H1 (cell line): ENCODE data around the gene TMEM220. TPM values are rescaled to one million over a fixed set of nuclear protein-coding genes. Genes with fewer than 3 reads are reported as not detected.

Experiments used
- EGR1 ChIP-seq: IDR thresholded peaks from 2 replicates; pipeline ENCODE4 v1.6.1; 2011; ENCODE audit warnings: low read depth, low read length, borderline replicate concordance
- NRF1 ChIP-seq: IDR thresholded peaks from 2 replicates; pipeline ENCODE4 v1.6.1; 2011; ENCODE audit warnings: mild to moderate bottlenecking, low read depth, low read length, improper control_type of control experiment
- POU5F1 ChIP-seq: IDR thresholded peaks from 2 replicates; pipeline ENCODE4 v1.6.1; 2011; ENCODE audit warnings: low read depth, mild to moderate bottlenecking, low read length, moderate library complexity
- TAF7 ChIP-seq: optimal IDR thresholded peaks from 2 replicates; pipeline ENCODE3; 2011; ENCODE audit warnings: low read depth, mild to moderate bottlenecking, inconsistent platforms, low read length, moderate library complexity, borderline replicate concordance
- polyA plus RNA-seq, 7 experiments: library from polyadenylated mRNA; depleted of rRNA in 3 of 7; stranded (reverse) in 5 of 7; unstranded in 2 of 7; fragments of >200 nt in 5 of 7; fragments of 200-250 nt in 2 of 7; gene quantifications; 1 replicate in 5 of 7; 2 replicates in 1 of 7; 4 replicates in 1 of 7; pipeline versions ENCODE4 v1.2.1 to v1.2.3, GENCODE V29; 2011 to 2013; ENCODE audit warnings: missing spikeins in 2 of 7, mixed read lengths in 2 of 7
- total RNA-seq: library from RNA; stranded (reverse); fragmentation: NEBNext Ultra II Directional; extraction: Animal tissue kit (Norgen Biotek cat#: 25700); gene quantifications from 2 replicates; pipeline ENCODE4 v1.2.1, GENCODE V29; 2021
- TF ChIP-seq, protein P1 (sequence below): IDR thresholded peaks from 2 replicates; pipeline ENCODE4 v1.6.1; 2012; ENCODE audit warnings: low read length, inconsistent platforms

TMEM220 gene
- total and polyA plus RNA-seq, 2 of the 8 experiments (the other 6 are each of a cell fraction or from before 2014, with no cell fraction given), result 3.8 to 4.1 TPM

- TF ChIP-seq POU5F1 (no peak), EGR1 (no peak), NRF1 (no peak), TAF7 (no peak)
- TF ChIP-seq, protein P1, sequence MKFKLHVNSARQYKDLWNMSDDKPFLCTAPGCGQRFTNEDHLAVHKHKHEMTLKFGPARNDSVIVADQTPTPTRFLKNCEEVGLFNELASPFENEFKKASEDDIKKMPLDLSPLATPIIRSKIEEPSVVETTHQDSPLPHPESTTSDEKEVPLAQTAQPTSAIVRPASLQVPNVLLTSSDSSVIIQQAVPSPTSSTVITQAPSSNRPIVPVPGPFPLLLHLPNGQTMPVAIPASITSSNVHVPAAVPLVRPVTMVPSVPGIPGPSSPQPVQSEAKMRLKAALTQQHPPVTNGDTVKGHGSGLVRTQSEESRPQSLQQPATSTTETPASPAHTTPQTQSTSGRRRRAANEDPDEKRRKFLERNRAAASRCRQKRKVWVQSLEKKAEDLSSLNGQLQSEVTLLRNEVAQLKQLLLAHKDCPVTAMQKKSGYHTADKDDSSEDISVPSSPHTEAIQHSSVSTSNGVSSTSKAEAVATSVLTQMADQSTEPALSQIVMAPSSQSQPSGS, result no peak
These were observed 14.7 kb upstream of the TMEM220 start (continued) for GRCh38 chr17:10744501-10745000.
